Hematopoietic multipotent progenitor cell treated with erythropoietin and hydrocortisone succinate and interleukin-3 and kit ligand, for 8 days (in vitro differentiated cells): Measurements from ENCODE around the gene DMRT1.

Source experiments
- DNase-seq: peaks from one replicate; pipeline ENCODE4 v3.0.0-alpha.2; 2015

Gene DMRT1

DNA sequence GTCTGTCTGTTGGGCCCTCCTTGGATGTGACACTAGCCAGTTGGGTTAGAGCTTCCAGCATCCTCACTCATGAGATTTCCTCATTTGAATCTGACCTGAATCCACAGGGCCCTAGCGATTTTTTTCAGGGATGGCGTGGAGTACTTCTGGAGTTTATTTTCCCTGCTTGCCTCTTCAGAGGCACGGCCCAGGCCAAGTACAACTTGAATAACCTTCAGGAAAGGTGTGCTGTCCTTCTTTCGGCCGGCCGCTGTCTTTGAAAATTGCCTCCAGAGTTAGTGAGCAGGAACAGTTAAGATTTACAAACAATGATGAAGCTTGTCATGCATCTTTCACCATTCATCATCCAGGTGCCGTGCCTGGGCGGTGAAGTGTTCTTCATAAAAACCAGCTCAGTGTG lies 85.5 kb downstream of the DMRT1 start:
- DNase-seq = no peak

- DNase-seq = peak; percentile 27
These were observed 87.0 kb downstream of the DMRT1 start for GRCh38 chr9:928363-929042.

GRCh38 chr9:929719-930118 lies 88.2 kb downstream of the DMRT1 start:
- no peak for DNase-seq

DNA sequence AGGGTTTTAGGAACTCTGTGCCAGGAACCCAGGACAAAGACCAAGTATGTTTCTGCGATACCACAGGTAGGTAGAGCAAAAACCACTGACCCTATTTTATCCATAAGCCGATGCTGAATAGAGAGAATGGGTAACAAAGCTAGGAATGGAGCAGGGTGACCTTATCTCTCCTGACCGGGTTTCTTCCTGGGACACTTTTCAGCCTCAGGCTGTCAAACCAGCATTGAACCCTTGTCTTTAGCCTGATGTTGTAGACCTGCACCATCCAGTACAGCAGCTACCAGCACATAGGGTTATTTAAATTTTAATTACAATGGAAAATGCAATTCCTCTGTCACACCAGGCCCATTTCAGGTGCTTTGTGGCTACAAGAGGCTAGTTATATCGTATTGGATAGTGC lies 91.9 kb downstream of the DMRT1 start:
- no peak for DNase-seq

GRCh38 chr9:935348-935965 lies 94.0 kb downstream of the DMRT1 start:
- DNase-seq = no peak

- DNase-seq = no peak
These were observed 101.5 kb downstream of the DMRT1 start for GRCh38 chr9:942805-943580.

DNA sequence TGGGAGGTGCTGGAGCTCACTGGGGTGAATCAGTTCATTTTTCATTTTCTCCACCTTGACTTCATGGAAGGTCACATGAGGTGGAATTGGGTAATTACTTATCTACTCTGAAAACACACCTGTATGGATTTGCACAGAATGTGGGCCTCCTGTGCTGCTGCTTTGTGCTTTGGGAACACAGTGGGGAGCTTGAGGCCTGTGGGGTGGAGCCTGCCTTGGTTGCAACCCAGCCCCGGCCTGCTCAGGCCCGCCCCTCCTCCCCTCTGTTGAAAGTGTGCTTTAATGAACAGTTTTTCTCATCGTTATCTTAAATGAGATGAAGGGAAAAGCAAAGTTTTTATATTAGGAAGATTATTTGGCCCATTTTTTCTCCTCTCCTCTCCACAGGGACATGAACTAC lies 106.5 kb downstream of the DMRT1 start:
- no peak for DNase-seq

GRCh38 chr9:948497-948896 lies 107.0 kb downstream of the DMRT1 start:
- DNase-seq = no peak

- no peak for DNase-seq
These were observed 108.6 kb downstream of the DMRT1 start for GRCh38 chr9:950139-950538.

GRCh38 chr9:952546-952945 lies 111.0 kb downstream of the DMRT1 start:
- DNase-seq = no peak

DNA sequence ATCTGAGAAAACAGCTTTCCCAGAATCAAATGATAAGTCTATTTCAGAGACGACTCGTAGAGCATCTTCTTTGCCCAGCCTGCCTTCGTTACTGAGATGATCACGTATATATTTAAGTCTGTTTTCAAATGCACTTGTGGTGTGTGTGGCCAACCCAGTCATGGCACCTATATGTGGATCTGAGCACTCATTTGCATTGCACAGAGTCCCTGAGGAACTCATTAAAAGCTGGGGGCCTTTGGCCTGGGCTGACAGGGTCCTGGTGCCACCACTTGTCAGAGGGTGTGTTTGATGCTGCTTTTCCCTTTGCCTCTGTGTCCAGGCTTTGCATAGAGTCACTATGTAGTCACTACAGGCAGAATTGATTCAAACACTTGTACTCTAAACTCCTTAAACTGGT lies 117.6 kb downstream of the DMRT1 start:
- no peak for DNase-seq

- DNase-seq = no peak
These were observed 118.4 kb downstream of the DMRT1 start for GRCh38 chr9:959914-960313.

GRCh38 chr9:962023-962422 lies 120.5 kb downstream of the DMRT1 start:
- no peak for DNase-seq

DNA sequence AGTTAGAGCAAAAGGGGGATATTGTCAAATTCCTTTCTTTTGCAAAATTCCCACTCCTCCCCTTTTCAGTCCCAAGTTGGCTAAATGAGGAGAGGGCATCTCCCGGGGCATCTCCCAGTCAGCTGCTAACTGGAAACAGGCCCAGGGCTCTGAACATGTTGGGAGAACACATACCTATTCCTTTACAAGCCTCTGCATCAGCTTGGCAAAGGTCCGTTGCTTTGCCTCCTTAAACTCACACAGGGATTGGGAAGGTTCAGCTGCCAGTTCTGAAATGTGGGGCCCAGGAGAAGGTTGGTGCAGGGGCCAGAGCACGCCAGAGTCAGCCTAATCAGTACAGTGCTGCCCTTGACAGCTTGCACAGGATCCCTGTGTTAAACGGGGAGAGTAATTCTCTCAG lies 124.0 kb downstream of the DMRT1 start:
- no peak for DNase-seq

- DNase-seq = no peak
These were observed 125.4 kb downstream of the DMRT1 start for GRCh38 chr9:966870-967269.

DNA sequence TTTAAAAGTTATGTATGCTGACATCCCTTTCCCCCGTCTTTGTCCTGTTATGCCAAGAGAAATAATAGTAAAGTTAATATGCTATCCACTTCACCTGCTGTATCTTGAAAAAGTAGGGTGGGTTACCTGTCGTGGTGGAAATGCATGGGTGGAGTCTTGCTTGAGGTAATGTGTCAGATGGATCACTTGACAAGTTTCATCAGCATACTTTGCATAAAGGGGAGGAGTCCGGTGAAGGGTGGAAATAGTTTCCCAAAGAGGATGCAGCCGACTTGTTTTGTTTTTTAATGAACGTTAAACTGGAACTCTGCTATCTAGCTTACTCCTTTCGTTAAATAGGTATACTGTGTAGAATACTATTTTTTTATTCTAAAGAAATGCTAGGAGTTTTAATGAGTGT lies 125.9 kb downstream of the DMRT1 start:
- no peak for DNase-seq

GRCh38 chr9:967903-968641 lies 126.6 kb downstream of the DMRT1 start:
- DNase-seq = no peak

- DNase-seq = no peak
These were observed 128.0 kb downstream of the DMRT1 start for GRCh38 chr9:969310-970150.

DNA sequence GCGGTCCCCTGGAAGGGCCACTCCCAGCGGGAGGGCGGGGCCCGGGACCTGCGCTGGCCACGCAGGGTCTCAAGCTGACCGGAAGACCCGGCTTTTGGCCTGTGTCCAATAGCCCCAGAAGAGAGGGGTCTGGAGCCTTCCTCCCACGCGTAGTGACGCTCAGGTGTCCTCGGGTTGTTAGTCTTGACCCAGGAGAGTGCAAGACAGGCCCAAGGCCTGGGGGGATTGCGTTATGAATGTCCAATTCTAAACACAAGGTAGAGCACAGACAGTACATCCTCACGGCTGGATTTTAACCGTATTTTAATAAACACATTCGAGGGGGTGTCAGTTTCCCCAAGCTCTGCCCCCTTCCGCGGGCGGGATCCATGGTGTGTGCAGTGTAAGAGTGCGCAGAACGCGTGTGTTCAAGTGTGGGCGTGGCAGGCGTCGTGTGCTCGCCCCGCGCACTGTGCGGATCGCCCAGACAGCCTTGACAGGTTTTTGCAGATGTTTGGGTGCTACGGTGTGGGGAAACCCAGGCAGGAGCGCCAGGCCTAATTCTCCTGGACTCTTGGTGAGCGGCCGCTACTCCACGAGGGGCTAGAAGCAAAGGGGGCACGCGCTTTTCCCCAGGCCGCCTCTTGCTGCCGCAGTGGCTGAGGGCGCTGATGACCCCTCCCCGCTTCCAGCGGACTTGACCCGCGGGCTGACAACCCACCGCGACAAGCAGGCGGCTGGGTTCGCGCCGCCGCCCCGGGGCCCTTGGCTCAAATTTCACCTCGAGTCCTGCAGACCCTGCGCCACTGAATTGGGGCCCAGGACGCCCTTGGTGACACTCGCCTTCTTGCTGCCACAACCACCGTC lies 128.9 kb downstream of the DMRT1 start:
- no peak for DNase-seq

DNA sequence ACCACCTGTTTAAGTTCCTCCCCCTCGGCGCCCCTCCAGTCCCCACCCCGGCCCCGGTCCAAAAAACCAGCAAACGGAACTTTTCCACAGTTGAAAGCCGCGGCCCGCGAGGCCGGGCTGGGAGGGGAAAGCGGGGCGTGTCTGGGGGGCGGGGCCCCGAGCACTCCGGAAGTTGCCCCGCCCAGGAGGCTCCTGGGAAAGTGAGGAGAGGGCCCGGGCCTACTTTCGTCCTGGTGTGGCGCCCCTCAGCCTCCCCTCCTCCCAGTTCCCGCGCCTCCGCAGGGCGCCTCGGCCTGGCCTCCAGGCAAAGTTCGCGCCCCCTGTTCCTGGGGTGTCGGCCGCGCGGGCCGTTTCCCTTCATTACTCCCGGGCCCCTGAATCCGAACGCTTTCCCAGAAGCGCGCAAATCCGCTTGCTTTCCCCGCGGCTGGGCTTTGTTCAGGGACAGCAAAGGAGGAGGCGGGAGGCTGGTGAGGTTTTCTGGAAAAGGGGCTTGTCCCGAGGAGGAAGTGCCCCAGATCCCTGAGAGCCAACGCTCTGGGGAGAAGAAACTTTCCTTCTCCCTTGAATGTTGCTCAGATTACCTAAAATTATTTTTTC lies 130.5 kb downstream of the DMRT1 start:
- DNase-seq = no peak
